HCEC 1CT (cell line): ENCODE results near the gene SLC39A2.
"Not testable (repeated sequence)": the region's sequence is repeated elsewhere in the genome, so short reads cannot be mapped to it uniquely, and the experiment has no call there.

Experiments
- DNase-seq: peaks from one replicate; pipeline ENCODE4 v3.0.0-alpha.2; 2017

The SLC39A2 gene

GRCh38 chr14:21026274-21026987 lies 27.3 kb downstream of the SLC39A2 start:
- DNase-seq = no peak

DNA sequence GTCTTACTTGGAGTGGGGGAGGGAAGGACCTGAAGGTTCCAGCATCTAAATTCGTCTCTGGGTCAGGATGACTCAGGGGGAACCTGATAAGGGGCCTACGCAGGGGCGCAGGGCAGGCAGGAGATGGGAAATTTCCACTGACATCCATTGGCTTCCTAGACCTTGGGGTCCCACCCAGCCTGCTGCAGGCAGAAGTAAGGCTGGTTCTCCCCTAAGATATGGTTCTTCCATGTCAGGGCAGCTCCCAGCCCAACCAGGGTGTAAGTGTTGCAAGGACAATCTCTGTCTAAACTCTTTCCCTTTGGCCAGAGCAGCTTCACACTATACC lies 27.9 kb downstream of the SLC39A2 start:
- DNase-seq = no peak

DNA sequence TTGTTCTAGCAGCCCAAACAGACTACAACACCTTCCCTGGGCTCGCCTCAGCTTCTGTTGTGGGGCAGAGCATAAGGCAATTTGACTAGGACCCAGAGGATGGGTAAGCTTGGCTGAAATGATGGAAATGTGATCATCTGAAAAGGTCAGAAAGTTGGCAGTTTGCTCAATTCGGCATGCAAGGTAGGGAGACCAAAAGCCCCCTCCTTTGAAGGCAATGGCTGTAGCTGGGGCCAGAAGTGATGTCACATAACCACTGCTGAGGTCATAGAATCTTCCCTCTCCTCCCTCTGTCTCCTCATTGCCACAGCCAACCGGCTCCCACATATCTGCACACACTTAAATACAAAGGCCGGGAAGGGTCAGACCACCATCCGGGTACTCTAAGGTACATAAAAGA lies 30.8 kb downstream of the SLC39A2 start, which contains the start of gene TPPP2:
TPPP2 (plus strand) TSS at position 301 of the 400 bp plus-strand sequence. CDS start 365 bp downstream, outside the sequence.
- no peak for DNase-seq

DNA sequence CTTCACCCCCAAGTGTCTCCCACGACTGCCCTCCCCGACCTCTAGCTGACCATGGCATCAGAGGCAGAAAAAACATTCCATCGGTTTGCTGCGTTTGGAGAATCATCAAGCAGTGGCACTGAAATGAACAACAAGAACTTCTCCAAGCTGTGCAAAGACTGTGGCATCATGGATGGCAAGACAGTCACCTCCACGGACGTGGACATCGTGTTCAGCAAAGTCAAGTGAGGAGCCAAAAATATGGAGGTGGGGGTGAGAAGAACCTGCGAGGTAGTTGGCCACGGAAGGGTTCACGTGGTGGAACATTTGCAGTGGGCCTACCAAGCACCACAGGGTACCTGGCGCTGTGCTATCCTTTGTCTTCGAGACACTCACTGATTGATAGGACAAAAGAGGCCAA lies 31.4 kb downstream of the SLC39A2 start:
- DNase-seq = no peak

GRCh38 chr14:21032326-21033132 lies 33.4 kb downstream of the SLC39A2 start:
- no peak for DNase-seq

GRCh38 chr14:21033133-21033698 lies 34.1 kb downstream of the SLC39A2 start:
- no peak for DNase-seq

DNA sequence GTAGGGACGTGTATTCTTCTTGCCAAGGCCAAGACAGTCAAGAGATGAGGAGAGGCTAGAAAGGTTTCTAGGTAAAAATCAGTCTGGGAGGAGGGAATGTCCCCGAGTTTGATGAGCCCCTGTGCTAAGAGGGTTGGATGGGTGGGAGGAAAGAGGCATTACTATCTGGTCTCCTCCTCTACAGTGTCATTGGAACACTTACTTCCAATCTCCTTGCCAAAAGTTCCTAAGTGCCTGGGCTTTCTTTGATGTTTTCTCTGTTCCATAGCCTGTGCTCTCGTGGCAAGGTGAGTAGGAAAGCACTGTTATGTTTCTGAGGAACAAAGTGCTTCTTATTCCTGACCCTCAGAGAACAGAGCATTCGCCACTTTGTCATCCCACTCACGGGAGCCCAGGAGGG lies 35.6 kb downstream of the SLC39A2 start, which contains the start of gene RNASE13:
RNASE13 (minus strand) TSS at position 101 of the 400 bp plus-strand sequence. CDS start 519 bp downstream, outside the sequence.
- DNase-seq = no peak

DNA sequence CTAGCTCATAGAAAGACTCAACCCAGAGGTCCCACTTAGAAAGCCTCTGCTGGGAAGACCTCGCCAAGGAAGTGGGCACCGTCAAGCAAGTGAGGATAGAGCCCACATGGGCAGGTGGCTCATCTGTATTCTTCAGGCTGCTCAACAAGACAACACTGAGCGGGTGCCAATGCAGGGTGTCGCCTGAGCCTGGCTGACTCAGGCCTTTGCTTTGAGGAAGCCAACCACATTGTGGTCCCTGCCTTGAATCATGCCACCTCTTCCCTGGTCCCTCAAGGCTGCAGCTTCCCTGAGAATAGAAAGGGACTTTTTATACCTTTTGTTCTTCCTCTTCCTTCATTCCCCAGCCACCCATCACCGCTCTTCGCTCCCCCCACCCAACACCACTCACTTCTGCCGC lies 37.7 kb downstream of the SLC39A2 start:
- DNase-seq = no peak

- DNase-seq = no peak
Observed at GRCh38 chr14:21037156-21037555, 38.1 kb downstream of the SLC39A2 start.

GRCh38 chr14:21038441-21039422 lies 39.6 kb downstream of the SLC39A2 start:
- DNase-seq = peak; percentile 2

- peak; percentile 54 for DNase-seq
Observed at GRCh38 chr14:21039585-21040369, 40.7 kb downstream of the SLC39A2 start.

- DNase-seq = no peak
Observed at GRCh38 chr14:21040370-21040925, 41.4 kb downstream of the SLC39A2 start.

GRCh38 chr14:21040941-21041340 lies 41.8 kb downstream of the SLC39A2 start:
- not testable (repeated sequence) for DNase-seq

DNA sequence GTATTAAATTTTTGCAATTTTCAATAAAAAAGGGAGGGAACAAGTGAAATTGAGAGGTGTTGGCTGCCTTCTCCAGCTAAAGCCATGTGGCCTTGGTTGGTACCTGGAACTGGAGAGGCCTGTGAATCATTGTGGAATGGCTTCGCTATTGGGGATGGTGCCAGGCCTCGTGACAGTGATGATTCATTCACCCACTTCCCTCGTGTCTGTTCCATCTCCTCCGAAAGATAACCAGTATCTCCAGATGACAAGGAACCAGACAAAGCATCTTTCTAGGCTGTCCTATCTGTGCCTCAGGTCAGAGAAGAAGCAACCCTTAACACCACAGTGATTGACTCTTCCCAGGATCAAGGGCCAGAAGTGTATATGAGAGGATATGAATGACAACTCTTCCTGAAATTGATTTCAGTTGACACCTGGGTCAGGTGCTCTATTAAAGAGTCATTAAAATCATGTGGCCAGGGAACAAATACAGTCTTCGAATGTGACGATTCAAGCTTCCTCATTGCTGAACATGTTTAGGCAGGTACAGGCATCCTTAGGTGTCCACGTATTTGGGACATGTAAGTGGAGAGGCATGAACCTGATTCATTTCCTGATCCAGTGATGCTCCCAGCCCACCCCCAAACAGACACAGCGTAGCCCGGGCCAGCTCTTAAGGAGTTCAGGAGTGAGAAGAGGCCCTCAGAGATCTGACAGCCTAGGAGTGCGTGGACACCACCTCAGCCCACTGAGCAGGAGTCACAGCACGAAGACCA lies 42.8 kb downstream of the SLC39A2 start, which contains the start of gene RNASE7:
RNASE7 (plus strand) TSS at position 687 of the 758 bp plus-strand sequence. CDS start 631 bp downstream, outside the sequence.
- peak; percentile 6 for DNase-seq

GRCh38 chr14:21042918-21043317 lies 43.8 kb downstream of the SLC39A2 start:
- DNase-seq = no peak

GRCh38 chr14:21043387-21043973 lies 44.4 kb downstream of the SLC39A2 start:
- no peak for DNase-seq

GRCh38 chr14:21043974-21044618 lies 45.0 kb downstream of the SLC39A2 start:
- no peak for DNase-seq

GRCh38 chr14:21047378-21047781 lies 48.3 kb downstream of the SLC39A2 start:
- DNase-seq = no peak

DNA sequence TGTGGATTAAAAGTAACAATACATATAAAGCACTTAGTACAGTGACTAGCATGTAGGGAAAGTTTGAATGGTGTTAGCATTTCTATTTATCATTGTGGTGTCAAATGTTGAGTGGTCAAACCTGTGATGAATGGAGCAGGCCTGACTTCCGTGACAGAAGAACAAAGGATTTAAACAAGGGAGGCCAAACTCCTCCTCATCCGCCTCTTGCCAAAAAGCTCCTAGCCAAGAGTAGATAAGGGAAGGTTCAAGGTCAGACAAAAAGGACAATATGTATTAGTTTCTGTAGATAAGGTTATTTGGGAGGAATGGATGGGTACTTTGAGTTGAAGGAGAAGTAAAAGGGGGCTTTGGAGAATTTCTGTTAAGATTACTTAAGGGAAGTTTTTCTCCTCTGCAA lies 49.5 kb downstream of the SLC39A2 start:
- no peak for DNase-seq
